ENCODE results near the gene ATP6V1F.
A peak's percentile ranks its signal among the peaks of the same experiment; 100 is the strongest.

Gene ATP6V1F

DNA sequence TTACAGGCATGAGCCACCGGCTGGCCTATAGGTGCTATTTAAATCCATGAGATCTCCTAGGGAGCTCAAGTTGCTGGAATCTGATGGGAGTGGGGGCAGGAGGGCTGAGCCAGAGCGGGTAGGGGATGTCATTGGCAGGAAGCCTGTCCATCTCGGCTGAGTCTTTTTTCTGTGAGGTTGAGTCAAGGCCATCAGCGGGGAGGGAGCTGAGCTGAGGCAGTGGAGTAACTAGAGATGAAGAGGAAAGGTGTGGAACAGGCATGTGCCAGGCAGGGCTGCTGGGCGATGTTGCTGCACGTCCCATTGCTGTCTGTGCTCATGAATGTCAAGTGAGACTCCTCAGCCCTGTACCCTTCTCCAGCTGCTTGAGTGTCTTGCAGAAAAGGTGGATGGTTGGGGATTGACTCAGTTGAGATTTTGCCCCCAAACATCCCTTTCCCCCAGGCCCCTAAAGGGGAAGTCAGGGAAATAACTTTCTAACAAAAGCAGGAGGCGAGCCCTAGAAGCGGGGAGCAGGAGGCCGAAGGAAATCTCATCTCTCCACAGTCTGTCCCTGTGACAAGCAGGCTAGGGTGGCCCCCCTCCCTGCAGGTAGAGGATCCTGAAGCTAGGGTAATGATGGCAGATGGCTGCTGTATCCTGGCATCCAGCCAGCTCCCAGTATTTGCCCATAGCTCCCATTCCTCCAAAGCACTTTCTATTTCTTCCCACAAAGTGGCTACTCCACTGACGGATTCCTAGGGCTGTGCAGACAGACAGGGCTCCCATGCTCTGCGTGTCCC is 5.4 kb downstream of the ATP6V1F start:
- no peak for DNase-seq (ENCODE audit: low read depth in 2 of 2)

DNA sequence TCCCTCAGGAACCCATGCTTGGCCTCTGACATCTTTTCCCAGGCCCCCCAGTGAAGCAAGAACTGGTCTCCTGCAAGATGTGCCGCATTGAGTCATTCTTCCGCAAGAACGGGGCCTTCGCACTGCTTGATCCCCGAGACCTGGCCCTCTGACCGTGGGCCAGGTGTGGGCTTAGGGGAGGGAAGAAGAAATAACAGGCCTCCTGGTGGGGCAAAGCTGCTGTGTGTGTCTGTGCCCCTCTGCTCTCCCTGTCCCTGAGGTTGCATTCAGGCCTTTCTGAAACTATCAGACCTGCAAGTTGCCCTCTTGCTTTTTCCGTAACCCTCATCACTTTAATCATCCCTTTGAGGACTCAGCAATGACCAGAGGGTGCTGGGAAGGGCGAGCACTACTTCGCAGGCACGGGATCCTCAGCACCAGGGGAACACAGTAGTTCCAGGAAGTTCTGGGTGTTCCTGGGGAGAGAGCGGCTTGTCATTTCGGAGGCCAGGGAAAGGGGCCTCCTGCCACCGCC is 6.0 kb downstream of the ATP6V1F start:
- no peak for DNase-seq (ENCODE audit: low read depth in 2 of 2)

DNA sequence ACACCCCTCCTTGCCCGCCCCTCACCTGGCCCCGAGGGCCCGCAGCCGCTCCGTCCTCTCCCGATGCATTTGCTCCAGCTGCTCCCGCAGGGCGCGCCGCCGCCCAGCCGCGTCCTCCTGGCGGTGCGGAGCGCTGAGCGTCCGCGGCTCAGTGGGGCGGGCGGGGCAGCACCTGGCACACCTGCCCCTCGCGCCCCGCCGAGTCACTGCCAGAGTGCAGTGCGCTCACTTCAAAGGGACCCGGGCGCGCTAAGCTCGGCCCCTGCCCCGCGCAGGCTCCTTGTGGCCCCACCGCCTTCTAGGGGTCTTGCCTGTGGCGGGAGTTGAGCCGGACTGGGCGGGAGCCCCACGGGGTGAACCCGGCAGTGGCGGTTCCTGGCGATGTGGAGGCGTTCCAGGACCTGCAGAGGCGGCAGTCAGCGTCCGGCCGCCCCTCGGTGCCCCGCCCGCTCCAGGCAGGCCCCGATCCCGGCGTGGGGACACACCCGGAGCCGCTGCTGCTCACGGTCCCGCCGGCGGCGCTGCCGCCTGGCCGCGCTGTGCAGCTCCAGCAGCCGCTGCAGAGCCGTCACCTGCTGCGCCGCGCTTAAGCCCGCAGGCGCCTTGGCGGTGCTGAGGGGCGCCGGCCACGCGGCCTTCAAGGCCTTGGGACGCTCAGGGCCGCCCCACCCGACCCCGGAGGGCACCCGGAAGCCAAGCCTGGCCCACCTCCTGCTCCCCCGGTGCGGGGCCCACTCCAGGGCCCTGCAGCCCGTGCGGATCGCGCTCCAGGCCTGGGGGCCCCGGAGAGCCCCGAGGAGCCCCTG is 6.7 kb downstream of the ATP6V1F start:
- DNase-seq (ENCODE audit: low read depth in 2 of 2), result peak; percentile 6 to 7

DNA sequence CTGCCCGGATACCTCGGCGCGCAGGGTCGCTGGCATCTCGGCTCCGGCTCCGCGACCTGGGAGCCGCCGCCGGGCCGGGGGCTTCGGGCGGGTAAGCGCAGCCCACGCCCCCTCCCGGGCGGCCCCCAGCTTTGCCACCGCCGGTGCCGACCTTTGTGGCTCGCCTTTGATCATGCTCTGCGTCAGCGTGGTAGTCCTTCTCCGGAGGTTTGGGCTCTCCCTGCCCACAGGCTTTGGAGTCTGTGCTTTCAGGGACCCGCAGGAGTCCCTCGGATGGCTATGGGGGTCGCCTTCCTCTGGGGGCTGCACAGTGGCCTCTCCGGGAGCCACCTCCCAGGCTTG is 7.3 kb downstream of the ATP6V1F start:
- no peak for DNase-seq (ENCODE audit: low read depth in 2 of 2)

DNA sequence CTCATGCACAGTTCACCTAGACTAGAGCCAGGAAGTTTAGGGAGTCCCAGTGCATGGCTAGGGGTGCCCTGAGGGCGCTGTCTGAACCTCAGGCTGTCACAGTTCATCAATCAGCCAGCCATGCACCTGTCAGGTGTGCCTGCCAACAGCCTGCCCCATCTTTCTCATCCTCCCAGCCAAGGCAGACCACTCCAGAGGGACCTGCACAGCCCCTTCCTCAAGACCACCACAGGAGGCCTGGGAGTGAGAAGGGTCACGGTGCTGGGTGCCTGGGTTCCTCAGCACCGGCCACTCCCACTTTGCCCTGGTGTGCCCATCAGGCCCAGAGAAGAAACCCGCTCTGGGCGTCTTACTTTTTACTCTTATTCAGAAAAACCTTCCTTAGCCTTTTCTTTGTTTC is 8.4 kb downstream of the ATP6V1F start:
- DNase-seq (ENCODE audit: low read depth in 2 of 2), result no peak

DNA sequence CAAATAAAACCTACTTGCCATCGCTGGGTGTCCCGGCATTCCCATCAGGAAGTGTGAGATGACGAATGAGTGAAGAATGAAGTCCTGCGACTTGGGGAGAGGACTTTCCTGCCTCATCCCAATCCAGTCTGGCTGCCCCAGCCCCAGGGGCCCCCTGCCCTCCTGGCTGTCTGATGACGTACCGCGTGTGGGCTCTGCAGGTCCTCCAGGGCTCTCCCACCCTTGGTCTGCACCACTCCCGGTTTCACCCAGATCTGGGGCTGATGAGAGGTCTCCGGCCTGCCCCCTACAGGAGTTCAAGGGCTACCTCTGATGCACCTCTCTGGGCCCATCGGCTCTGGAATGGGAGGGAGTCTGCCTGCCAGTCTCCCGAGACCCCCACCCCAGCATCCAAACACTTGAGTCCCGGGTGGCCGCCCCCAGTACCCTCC is 9.8 kb downstream of the ATP6V1F start:
- DNase-seq (ENCODE audit: low read depth in 2 of 2), result no peak

DNA sequence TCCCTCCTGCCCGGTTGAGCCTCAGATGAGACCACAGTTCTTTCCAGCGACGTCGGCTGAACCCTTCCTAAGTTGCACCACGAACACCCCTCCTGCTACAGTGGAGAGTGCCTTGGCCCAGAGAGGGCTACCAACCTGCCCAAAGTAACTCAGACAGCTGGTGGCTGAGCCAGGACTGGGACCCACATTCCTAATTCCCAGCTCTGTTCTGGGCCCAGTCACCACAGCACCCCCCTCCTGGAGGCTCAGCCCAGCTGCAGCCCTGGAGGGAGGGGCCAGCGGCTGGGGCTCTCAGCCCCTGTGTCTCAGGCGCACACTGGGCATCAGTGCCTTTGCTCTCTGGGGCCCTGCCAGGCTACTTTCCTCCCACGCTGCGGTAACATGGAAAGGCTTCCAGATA is 10.6 kb downstream of the ATP6V1F start:
- DNase-seq (ENCODE audit: low read depth in 2 of 2), result no peak

DNA sequence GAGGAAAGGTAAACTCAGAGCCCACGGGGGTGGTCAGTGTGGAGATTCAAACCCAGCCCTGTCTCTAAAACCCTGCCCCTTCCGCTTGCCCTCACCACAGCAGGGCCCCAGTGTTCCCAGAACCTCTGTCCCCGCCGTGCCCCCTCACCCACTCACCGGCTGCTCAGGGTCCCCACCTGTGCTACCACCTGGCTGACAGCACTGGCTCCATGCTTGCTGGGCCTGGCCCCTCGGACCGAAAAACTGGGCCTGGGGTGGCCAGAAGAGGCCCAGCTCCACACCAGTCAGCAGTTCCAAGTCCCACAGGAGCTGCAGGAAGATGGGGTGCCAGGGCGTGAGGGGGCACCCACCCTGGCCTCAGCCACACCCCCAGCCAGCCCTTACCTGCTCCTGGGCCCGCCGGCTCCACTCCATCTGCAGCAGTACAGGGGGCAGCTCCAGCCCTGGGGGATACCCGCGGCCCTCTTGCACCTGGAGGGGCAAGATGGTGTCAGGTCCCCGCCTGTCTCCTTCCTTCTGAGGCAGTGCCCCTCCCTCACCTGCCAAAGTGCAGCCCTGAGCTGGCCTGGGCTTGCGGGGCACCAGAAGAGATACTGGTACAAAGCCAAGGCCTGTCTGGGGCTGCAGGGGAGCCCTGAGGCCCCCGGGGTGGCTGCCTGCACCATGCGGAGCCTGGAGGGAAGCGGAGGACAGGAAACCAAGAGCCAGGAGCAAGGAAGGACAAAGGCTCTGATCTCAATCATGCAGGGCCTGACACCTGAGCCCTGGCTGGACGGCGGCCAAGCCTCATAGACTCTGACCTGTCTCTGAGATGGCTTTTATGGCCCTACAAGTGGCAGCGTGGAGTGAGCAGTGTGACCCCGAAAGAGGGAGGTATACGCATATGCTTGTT is 11.7 kb downstream of the ATP6V1F start:
- DNase-seq (ENCODE audit: low read depth in 2 of 2), result no peak

DNA sequence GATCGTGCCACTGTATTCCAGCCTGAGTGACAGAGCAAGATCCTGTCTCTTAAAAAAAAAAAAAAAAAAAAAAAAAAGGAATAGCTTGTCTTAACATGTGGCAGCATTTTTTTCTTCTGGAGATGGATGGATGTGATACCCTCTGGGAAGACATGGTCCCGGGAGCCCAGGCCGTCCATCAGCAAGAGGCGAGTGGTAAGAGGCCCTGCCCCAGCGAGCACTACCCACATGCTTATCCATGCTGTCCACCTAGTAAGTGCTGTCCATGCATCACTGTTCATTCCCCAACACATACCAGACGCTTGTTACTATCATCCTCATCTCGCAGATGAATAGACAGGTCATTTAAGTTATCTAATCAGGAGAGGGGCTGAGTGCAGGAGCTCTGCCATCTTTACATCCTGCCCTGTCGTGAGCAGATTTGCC is 12.9 kb downstream of the ATP6V1F start:
- DNase-seq (ENCODE audit: low read depth in 2 of 2), result no peak

DNA sequence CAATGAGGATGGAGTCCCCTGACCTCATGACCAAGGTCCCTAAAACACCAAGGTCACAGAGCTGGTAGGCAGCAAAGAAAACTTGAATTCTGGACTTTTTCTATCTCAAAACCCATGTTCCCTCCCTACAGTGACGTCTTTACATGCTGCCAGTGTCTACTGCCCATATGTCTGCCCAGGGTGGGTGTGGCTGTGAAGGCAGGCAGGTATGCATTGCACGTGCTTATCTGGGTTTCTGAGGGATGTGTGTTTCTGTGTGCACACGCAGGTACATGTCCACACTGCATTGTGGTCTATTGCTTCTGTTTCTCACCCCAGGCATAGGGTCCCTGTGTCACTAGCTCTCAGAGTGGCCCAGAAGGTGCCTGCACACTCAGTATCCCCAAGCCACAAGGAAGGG is 13.5 kb downstream of the ATP6V1F start:
- no peak for DNase-seq (ENCODE audit: low read depth in 2 of 2)

DNA sequence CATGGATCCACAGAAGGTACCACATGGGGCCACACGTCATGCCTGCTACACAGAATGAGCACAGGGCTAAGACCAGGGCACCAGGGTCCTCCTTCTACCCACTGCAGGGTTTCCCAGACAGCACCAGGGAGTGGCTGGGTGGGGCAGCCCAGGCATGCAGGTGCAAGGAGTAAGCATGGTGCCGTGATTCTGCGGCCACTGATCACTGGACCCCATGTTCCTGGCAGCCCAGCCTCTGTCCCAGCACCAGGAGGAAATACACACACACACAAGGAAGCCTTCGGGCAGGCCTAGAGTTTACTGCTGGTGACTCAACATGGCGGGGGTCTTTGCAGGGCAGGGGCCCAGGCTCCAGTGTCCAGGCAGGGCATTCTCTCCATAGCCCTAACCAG is 13.9 kb downstream of the ATP6V1F start:
- no peak for DNase-seq (ENCODE audit: low read depth in 2 of 2)

DNA sequence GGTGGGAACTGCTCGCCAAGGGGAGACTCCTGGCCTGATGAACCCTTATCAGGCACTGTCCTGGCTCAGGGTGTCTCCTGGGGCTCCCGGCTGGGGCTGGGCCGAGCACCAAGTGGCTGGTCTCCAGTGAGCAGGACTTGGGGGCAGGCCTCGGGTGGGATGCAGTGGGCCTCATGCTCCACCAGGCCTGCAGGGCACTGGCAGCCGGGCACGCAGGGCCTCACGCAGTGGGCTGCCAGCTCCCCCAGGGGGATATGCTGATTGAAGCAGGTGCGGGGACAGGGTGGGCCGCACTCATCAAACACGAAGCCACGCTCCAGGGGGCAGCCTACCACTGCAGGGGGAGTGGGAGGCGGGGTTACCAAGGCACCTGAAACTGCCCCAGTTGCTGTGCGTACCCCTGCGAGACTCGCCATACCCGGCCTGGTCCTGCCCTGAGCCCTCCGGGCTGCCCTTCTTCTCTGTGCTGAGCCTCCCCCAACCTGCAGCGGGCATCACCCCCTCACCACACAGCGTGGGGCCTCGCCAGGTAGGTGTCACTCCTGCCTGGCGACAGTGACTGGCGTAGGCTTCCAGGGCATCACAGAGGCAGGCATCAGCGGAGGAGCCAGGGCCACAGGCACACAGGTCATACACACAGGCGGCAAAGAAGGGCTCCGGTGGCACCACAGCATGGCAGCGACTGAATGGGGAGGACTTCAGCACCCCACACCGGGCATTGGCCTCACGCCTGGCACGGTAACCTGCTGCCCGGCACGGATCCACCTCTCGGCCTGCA is 14.5 kb downstream of the ATP6V1F start:
- DNase-seq (ENCODE audit: low read depth in 2 of 2), result no peak

DNA sequence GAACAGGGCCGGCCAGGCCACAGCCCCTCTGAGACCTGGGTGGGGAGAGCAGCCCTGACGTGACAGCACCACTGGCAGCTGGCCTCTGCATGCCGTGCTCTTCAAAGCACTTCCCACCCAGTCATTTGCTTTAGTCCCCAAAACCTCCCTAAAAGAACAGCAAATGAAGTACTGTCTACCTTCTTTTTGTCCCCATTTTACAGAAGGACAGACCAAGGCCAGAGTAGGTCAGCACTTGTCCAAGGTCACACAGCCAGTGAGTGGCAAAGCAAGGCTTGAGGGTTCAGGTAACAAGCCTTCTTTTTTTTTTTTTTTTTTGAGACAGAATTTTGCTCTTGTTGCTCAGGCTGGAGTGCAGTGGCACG is 15.1 kb downstream of the ATP6V1F start:
- no peak for DNase-seq (ENCODE audit: low read depth in 2 of 2)

DNA sequence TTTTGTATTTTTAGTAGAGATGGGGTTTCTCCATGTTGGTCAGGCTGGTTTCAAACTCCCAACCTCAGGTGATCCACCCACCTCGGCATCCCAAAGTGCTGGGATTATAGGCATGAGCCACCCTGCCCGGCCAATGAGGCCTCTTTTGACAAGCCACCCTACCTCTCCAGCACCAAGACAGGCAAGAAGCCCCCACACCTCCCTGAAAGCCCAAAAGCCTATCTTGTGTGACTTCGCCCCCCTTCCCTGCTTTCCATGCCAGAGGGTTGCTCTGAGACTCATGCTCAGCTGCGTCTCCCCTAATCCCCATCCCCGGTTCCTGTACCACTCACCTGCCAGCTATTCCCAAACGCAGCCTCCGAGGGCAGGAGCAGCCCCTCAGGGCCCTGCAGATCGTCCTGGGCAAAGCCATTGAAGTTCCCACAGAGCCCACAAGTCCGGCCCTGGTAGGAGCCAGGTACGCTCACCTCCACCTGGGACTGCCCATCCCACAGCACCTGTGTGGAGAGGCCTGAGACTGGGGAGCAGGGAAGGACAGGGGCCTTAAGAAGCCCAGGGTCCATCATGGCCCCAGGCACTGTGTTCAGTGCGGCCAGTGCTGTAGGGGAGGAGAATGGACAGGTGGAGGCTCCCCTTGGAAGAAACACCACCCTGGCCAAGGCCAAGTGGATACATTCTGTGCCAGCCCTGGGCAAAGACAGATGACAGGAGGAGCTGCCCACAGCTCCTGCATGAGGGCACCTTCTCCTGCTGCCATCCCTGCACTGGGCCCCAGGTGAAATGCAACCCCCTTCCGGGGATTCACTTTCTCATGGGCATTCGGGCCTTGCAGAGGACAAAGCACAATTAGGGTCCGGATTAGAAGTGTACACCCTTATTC is 15.8 kb downstream of the ATP6V1F start:
- DNase-seq (ENCODE audit: low read depth in 2 of 2), result no peak

DNA sequence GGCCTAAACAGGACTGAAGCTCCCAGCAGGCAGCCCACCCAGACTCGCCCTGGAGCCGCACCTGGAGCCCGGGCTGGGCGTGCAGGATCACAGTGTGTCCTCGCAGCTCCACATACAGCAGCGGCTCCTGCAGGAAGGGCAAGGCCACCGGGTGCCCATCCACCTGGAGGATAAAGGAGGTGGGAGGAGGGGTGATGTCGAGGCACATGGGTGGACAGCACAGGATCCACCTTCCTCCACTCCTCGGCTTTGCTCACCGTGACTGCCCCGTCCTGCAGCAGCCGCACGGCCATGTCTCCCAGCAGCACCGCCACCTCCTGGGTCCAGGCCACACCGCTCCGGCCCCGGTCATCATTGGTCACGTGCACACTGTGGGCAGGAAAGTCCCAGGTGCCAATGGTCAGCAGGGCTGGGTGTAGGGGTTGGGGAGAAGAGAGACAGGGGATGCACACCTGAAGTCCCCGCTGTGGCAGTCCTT is 16.8 kb downstream of the ATP6V1F start:
- DNase-seq (ENCODE audit: low read depth in 2 of 2), result no peak

DNA sequence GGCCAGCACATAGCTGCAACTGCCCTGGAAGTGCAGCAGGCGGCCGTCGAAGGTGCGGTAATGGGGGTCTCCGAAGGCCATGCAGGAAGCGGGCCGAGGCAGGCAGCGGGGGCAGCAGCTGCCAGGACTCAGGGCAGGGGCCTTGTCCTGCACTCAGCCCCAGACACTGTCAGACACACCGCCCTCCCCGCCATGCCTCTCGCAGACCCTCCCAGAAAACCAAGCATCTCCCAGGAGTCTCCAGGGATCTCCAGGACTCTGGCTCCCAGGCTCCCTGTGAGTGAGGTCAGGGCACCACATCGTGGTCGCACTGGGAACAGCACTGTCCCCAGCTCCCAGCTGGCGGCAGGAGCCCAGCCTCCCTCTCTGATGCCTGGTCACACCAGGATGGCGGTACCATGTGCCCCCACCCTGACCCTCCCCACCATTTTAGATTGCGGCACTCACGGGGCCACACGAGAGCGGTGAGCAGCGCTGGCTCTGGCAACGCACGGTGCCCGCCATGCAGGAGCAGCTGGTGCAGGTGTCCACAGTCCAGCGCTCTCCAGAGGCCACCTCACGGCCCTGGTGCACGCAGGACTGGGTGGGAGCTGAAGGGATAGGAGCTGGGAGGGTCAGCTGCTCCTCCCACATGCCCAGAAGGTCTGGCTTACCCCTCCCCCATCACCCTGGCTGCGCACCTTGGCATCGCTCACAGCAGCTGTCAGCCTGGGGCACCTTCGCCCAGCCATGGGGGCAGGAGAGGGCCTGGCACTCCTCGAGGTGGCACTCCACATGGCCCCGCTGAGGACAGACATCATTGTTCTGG is 17.5 kb downstream of the ATP6V1F start:
- DNase-seq (ENCODE audit: low read depth in 2 of 2), result no peak

DNA sequence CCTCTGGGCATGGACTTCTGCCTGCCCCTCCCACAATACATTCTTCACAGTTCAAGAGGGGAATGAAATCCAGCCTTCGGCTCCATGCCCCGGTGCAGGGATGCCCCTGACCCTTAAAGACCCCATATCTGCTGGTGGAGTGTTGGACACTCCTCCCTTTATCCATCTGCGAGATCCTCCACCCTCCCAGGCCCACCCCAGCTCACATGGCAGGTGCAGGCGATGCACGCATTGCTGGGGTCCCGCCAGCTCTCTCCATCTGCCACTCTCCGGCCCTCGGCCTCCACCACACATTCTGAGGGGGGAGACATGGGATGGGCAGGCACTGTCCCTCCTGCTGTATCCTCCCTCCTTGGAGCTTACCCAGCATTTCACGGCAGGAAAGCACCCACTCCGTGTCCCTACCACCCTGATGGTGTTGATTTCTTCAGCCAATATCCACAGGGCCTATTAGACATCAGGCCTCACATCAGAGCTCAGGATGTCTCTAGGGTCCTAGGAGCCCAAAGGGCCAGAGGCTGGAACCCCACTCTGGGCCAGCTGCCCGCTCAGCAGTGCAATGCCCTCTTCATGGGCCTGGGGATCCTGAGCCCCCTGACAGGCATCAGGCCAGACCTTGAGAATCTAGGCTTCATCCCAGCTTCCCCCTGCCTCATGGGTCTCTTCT is 18.3 kb downstream of the ATP6V1F start:
- no peak for DNase-seq (ENCODE audit: low read depth in 2 of 2)

DNA sequence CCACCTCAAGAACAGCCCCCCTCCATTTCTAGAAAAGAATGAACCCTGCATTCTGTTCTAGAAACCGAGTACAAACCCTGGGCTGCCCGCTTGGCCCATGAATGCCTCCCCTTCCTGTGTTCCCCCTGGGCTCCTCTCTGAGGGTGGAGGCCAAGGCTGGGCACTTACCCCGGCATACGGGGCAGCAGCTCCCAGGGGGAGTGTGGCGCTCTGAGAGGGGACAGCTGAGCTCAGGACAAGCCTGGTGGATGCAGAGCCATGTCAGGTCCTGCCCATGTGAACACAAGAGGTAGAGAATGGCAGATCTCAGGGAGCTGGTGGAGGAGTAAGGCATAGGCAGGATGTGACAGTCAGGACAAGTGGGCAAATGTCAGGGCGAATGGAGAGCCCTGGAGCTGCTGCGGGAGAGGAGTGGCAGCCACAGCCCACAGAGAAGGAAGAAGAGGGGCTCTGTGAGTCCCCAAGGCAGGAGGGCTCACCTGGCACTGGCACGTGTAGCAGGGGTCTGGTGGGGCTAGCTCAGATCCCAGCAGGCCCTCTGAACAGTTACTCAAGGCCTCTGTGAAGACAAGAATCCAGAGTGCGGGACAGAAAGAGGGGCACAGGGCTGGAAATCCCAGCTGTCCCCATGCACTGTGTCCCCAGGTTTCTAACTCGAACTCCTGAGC is 18.9 kb downstream of the ATP6V1F start:
- no peak for DNase-seq (ENCODE audit: low read depth in 2 of 2)

Data from stimulated activated CD8-positive, alpha-beta memory T cell treated with anti-CD3 and anti-CD28 coated beads, Interleukin-2, amount 100 ng/mL, for 1 hour (primary cell).